Activated CD4-positive, alpha-beta T cell treated with anti-CD3 and anti-CD28 coated beads, Interleukin-2, amount 10 ng/mL, durations not matched to agents 24 days and 14 days (primary cell): ENCODE data around the gene CD69. TPM values are rescaled to one million over a fixed set of nuclear protein-coding genes. Genes with fewer than 3 reads are reported as not detected.
A peak's percentile ranks its signal among the peaks of the same experiment; 100 is the strongest.

ENCODE experiments used
- DNase-seq: peaks from one replicate; pipeline ENCODE4 v3.0.0; 2022
- H3K27ac Mint-ChIP-seq: one replicate; pipeline ENCODE4 v1.8.0; 2022; ENCODE audit warnings: mild to moderate bottlenecking, mixed read lengths
- H3K27me3 Mint-ChIP-seq: one replicate; pipeline ENCODE4 v1.8.0; 2022; ENCODE audit warnings: mixed read lengths
- H3K36me3 Mint-ChIP-seq: one replicate; pipeline ENCODE4 v1.8.0; 2022; ENCODE audit warnings: low read depth, mild to moderate bottlenecking, mixed read lengths
- H3K4me1 Mint-ChIP-seq: one replicate; pipeline ENCODE4 v1.8.0; 2021; ENCODE audit warnings: mixed read lengths
- H3K4me3 Mint-ChIP-seq: one replicate; pipeline ENCODE4 v1.8.0; 2022; ENCODE audit warnings: mild to moderate bottlenecking, moderate library complexity, mixed read lengths
- H3K9me3 Mint-ChIP-seq: one replicate; pipeline ENCODE4 v1.8.0; 2021; ENCODE audit warnings: mixed read lengths
- intact Hi-C: fragments of 100-400 bp; cut with micrococcal nuclease; formaldehyde crosslinking; loops from one replicate; pipeline ENCODE4 v1.15.1; 2023
- total RNA-seq: library from RNA; stranded (reverse); gene quantifications from 2 replicates; pipeline ENCODE4 v1.2.3, GENCODE V29; 2022

The CD69 gene
- total RNA-seq, 1 donor from 2014 or later, result 111 TPM

- intact Hi-C loops, result loop anchor here (1.0 to 10.0 kb wide), 6 partner anchors 8 to 488 kb away; partner anchors contain the start of gene CLEC2D
- DNase-seq, result no peak
- peak within 1 kb of the TSS; percentile 85 for H3K4me3 Mint-ChIP-seq
- H3K4me1 Mint-ChIP-seq, result peaks cover 52% of the 10 kb centered on the region
- H3K36me3 Mint-ChIP-seq, result peaks cover 5% of the 10 kb centered on the region
- peak within 1 kb of the TSS; percentile 86 for H3K27ac Mint-ChIP-seq
- H3K27me3 Mint-ChIP-seq, result no peaks in the 10 kb centered on the region
- H3K9me3 Mint-ChIP-seq, result no peaks in the 10 kb centered on the region
Observed at GRCh38 chr12:9732921-9733461, 27.7 kb downstream of the CD69 start, which contains the start of gene CLECL1. CLECL1 (minus strand) TSS chr12:9733097.

GRCh38 chr12:9731797-9732196 lies 28.9 kb downstream of the CD69 start:
- intact Hi-C loops, result loop anchor here (2.0 to 10.0 kb wide), 3 partner anchors 29 to 487 kb away; no protein-coding TSS in a partner anchor
- Mint-ChIP-seq H3K36me3 (peaks cover 7% of the 10 kb centered on the region), H3K4me3 (peak overlapping the region; percentile 85), H3K27ac (peak overlapping the region; percentile 60), H3K9me3 (no peaks in the 10 kb centered on the region), H3K27me3 (no peaks in the 10 kb centered on the region), H3K4me1 (peaks cover 45% of the 10 kb centered on the region)
- DNase-seq, result no peak

GRCh38 chr12:9731393-9731792 lies 29.3 kb downstream of the CD69 start:
- H3K27ac Mint-ChIP-seq, result peak overlapping the region; percentile 60
- H3K9me3 Mint-ChIP-seq, result no peaks in the 10 kb centered on the region
- no peaks in the 10 kb centered on the region for H3K27me3 Mint-ChIP-seq
- intact Hi-C loops, result loop anchor here (10.0 kb wide), 1 partner anchor 487 kb away; no protein-coding TSS in a partner anchor
- H3K36me3 Mint-ChIP-seq, result peaks cover 7% of the 10 kb centered on the region
- peaks cover 41% of the 10 kb centered on the region for H3K4me1 Mint-ChIP-seq
- no peak for DNase-seq
- peak overlapping the region; percentile 85 for H3K4me3 Mint-ChIP-seq

DNA sequence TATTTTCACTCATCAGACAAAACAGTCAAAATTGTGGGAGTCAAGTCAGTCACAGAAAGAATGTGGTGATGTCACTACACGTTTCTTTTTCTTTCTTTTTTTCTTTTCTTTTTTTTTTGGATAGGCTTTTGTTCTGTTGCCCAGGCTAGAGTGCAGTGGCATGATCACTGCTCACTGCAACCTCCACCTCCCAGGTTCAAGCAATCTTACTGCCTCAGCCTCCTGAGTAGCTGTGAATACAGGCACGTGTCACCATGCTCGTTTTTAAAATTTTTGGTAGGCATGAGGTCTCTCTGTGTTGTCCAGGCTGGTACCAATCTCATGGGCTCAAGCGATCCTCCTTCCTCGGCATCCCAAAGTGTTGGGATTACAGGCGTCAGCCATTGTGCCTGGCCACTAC lies 30.1 kb downstream of the CD69 start:
- intact Hi-C loops, result loop anchor here (10.0 kb wide), 1 partner anchor 486 kb away; no protein-coding TSS in a partner anchor

GRCh38 chr12:9730011-9730410 lies 30.7 kb downstream of the CD69 start:
- no peak for DNase-seq
- Mint-ChIP-seq H3K27me3 (no peaks in the 10 kb centered on the region), H3K27ac (no peak overlapping the region), H3K4me3 (peak overlapping the region; percentile 29), H3K9me3 (no peaks in the 10 kb centered on the region), H3K36me3 (peaks cover 7% of the 10 kb centered on the region), H3K4me1 (peaks cover 40% of the 10 kb centered on the region)
- intact Hi-C loops, result loop anchor here (10.0 kb wide), 1 partner anchor 485 kb away; no protein-coding TSS in a partner anchor

More for the DNA sequence above, 30.1 kb downstream of the CD69 start:
- DNase-seq, result no peak
- H3K4me3 Mint-ChIP-seq, result peak overlapping the region; percentile 85
- H3K9me3 Mint-ChIP-seq, result no peaks in the 10 kb centered on the region
- peaks cover 7% of the 10 kb centered on the region for H3K36me3 Mint-ChIP-seq
- H3K4me1 Mint-ChIP-seq, result peaks cover 40% of the 10 kb centered on the region
- H3K27ac Mint-ChIP-seq, result no peak overlapping the region
- no peaks in the 10 kb centered on the region for H3K27me3 Mint-ChIP-seq

DNA sequence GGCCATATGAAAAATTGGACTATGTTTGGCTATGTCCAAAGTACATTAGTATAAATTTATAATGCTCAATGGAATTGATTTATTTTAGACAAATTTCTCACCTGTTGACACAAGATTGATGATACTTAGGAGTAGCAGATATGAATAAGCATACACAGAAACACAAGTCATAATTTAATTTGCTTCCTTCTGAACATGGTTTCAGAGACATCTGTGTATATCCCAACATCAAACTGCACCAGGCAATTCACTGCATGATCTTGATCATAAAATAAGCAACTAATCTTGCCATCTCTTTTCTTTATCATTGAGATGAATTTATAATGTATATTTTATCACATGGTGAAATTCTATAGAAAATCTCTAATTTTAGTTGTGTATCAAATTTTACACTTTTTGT lies 31.6 kb downstream of the CD69 start:
- Mint-ChIP-seq H3K4me1 (peaks cover 41% of the 10 kb centered on the region), H3K9me3 (no peaks in the 10 kb centered on the region), H3K36me3 (peaks cover 9% of the 10 kb centered on the region), H3K27me3 (peaks cover 2% of the 10 kb centered on the region), H3K4me3 (no peak overlapping the region), H3K27ac (no peak overlapping the region)
- no peak for DNase-seq
- intact Hi-C loops, result no loop called here

DNA sequence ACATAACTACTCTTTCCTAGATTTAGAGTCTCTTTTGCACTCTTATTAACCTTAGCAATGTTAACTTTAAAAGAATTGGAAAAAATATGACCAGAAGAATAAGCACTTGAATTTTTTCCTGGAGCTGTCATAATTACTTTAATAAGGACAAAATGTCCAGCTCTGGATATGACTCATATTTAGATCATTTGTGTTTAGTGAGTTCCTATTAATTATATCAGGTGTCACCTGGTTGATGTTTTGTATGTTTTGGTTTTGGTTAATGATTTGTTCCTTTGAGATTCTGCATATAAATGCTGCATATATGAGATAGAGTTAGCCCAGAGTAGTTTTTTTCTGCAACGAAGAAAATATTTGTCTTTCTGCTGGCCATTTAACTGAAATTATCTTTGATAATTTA lies 32.9 kb downstream of the CD69 start:
- peaks cover 38% of the 10 kb centered on the region for H3K4me1 Mint-ChIP-seq
- no peak for DNase-seq
- H3K4me3 Mint-ChIP-seq, result no peak overlapping the region
- H3K27me3 Mint-ChIP-seq, result peaks cover 2% of the 10 kb centered on the region
- peaks cover 10% of the 10 kb centered on the region for H3K36me3 Mint-ChIP-seq
- H3K27ac Mint-ChIP-seq, result no peak overlapping the region
- intact Hi-C loops, result no loop called here
- H3K9me3 Mint-ChIP-seq, result no peaks in the 10 kb centered on the region

DNA sequence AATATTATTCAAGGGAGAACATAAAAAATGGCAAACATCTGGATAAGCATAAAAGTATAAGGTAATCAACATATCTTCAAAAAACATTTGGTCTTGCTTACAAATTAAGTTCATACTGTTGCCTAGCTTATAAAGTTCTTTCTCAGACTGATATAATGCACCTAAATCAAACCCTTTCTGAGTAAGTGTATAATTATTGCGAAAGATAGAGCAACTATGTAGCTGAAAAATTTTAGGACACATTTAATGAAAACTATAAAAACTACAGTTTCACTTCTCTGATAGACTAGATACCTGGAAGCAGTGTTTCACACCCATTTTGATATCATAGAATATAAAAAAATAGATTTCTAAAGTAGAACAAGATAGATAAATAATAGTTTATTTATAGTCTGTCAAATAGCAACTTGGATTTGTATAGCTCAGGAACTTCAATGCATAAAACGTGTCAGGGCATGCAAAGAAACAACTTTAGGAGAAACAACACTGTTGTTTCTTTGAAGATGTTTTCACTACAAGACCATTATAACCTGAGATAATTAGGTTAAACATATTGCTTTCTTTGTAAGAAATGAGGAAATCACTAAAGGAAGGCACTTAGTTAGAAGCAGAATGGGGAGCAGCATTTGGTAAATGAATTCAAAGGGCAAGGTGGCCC lies 35.4 kb downstream of the CD69 start:
- no peak overlapping the region for H3K4me3 Mint-ChIP-seq
- H3K27me3 Mint-ChIP-seq, result peaks cover 3% of the 10 kb centered on the region
- DNase-seq, result no peak
- H3K27ac Mint-ChIP-seq, result no peak overlapping the region
- no peaks in the 10 kb centered on the region for H3K9me3 Mint-ChIP-seq
- H3K36me3 Mint-ChIP-seq, result peaks cover 22% of the 10 kb centered on the region
- intact Hi-C loops, result no loop called here
- peaks cover 38% of the 10 kb centered on the region for H3K4me1 Mint-ChIP-seq

DNA sequence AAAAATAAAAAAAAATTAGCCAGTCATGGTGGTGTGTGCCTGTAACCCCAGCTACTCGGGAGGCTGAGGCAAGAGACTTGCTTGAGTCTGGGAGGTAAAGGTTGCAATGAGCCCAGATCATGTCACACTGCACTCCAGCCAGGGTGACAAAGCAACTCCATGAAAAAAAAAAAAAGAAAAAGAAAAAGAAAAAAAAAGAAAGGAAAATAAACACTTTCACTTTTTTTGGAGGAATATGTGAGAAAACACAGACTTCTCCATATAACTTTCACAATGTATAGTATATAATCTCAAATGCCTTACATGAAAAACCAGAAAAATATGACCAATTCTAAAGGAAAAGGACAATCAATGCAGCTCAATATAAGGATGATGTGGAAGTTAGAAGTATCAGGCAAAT lies 36.7 kb downstream of the CD69 start:
- no peak for DNase-seq
- H3K4me3 Mint-ChIP-seq, result no peak overlapping the region
- peaks cover 22% of the 10 kb centered on the region for H3K36me3 Mint-ChIP-seq
- H3K9me3 Mint-ChIP-seq, result no peaks in the 10 kb centered on the region
- H3K4me1 Mint-ChIP-seq, result peaks cover 37% of the 10 kb centered on the region
- H3K27me3 Mint-ChIP-seq, result peaks cover 3% of the 10 kb centered on the region
- H3K27ac Mint-ChIP-seq, result no peak overlapping the region
- intact Hi-C loops, result no loop called here

- Mint-ChIP-seq H3K4me3 (no peak overlapping the region), H3K4me1 (peaks cover 36% of the 10 kb centered on the region), H3K27me3 (peaks cover 3% of the 10 kb centered on the region), H3K27ac (no peak overlapping the region), H3K9me3 (no peaks in the 10 kb centered on the region), H3K36me3 (peaks cover 18% of the 10 kb centered on the region)
- intact Hi-C loops, result no loop called here
- DNase-seq, result no peak
Observed at GRCh38 chr12:9721394-9722092, 39.2 kb downstream of the CD69 start.

DNA sequence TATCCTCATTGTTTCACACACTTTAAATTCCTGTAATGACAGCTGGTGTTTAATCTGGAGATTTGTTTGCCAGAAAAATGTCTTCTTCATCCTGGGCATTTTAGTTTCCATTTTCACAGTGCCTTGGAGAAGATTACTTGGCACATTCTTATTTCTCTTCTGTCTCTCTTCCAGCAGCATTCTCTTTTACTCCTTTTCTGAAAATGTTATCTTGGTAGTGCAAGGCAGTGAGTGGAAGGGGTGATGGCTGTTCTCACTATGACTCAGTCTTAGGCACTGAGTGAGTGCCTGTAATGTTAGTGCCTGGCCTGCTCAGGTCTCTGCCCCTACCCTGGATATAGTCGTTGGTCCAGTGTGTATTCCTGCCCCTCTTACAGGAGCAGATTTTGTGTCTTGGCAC lies 40.9 kb downstream of the CD69 start:
- Mint-ChIP-seq H3K9me3 (peaks cover 6% of the 10 kb centered on the region), H3K27ac (no peak overlapping the region), H3K4me3 (no peak overlapping the region), H3K36me3 (peaks cover 21% of the 10 kb centered on the region), H3K27me3 (peaks cover 3% of the 10 kb centered on the region), H3K4me1 (peaks cover 38% of the 10 kb centered on the region)
- intact Hi-C loops, result no loop called here
- DNase-seq, result no peak

- Mint-ChIP-seq H3K4me3 (no peak overlapping the region), H3K4me1 (peaks cover 34% of the 10 kb centered on the region), H3K27ac (no peak overlapping the region), H3K27me3 (peaks cover 1% of the 10 kb centered on the region), H3K36me3 (peaks cover 19% of the 10 kb centered on the region), H3K9me3 (peaks cover 6% of the 10 kb centered on the region)
- intact Hi-C loops, result no loop called here
- DNase-seq, result no peak
Observed at GRCh38 chr12:9718968-9719367, 41.7 kb downstream of the CD69 start.

GRCh38 chr12:9717070-9717925 lies 43.4 kb downstream of the CD69 start:
- Mint-ChIP-seq H3K4me3 (no peak overlapping the region), H3K27ac (no peak overlapping the region), H3K4me1 (peaks cover 33% of the 10 kb centered on the region), H3K36me3 (peaks cover 19% of the 10 kb centered on the region), H3K27me3 (peaks cover 1% of the 10 kb centered on the region), H3K9me3 (peaks cover 6% of the 10 kb centered on the region)
- DNase-seq, result no peak
- intact Hi-C loops, result no loop called here
